ENCODE measurements around the gene SNCG. TPM values are rescaled to one million over a fixed set of nuclear protein-coding genes. Genes with fewer than 3 reads are reported as not detected.
A peak's percentile ranks its signal among the peaks of the same experiment; 100 is the strongest.
"Not testable (repeated sequence)": the region's sequence is repeated elsewhere in the genome, so short reads cannot be mapped to it uniquely, and the experiment has no call there.

Gene SNCG
- total and polyA plus RNA-seq, 2 of the 8 experiments (the other 6 are each of a cell fraction or from before 2014, with no cell fraction given): 4.4 to 12.2 TPM

DNA sequence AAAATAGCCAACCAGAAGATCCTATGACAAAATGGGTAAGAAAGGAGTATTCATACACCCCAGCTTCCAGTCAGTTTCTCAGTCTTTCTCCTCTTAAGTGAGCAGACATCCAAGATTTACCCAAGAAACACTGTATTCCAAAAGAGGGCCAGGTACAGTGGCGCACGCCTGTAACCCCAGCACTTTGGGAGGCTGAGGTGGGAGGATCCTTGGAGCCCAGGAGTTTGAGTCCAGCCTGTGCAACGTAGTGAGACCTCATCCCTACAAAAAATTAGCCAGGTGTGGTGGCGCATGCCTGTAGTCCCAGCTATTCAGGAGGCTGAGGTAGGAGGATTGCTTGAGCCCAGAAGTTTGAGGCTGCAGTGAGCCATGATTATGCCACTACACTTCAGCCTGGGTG lies 10.6 kb upstream of the SNCG start:
- H2BK12ac ChIP-seq (ENCODE audit: low read depth, low read length); H3K79me1 ChIP-seq (ENCODE audit: low read depth, low read length); H3K79me2 ChIP-seq (ENCODE audit: control insufficient read depth in 1 of 2, insufficient read depth in 2 of 2, low read length in 2 of 2); H2AFZ ChIP-seq (ENCODE audit: low read length); H3K4ac ChIP-seq (replicated peaks; ENCODE audit: insufficient read length, low read depth, low read length); H3K27ac ChIP-seq (ENCODE audit: low read depth, low read length); H3K14ac ChIP-seq (ENCODE audit: insufficient read length); H4K91ac ChIP-seq (replicated peaks; ENCODE audit: insufficient read length, low read length); H3K4me1 ChIP-seq (replicated peaks in 1 of 4; ENCODE audit: control insufficient read depth in 3 of 4, insufficient read depth in 4 of 4, low read length in 3 of 4); H2AK5ac ChIP-seq (ENCODE audit: low read depth, low read length); H2BK5ac ChIP-seq (ENCODE audit: low read depth, low read length); H3K4me3 ChIP-seq (ENCODE audit: extremely low read depth in 1 of 4, insufficient read depth in 2 of 4, low read depth in 3 of 4, low read length in 4 of 4); H3K9me3 ChIP-seq (ENCODE audit: insufficient read depth in 2 of 2, low read depth in 1 of 2, low read length in 1 of 2); H3K4me2 ChIP-seq (ENCODE audit: insufficient read depth in 1 of 2, low read depth in 2 of 2, low read length in 2 of 2); H3K9ac ChIP-seq (replicated peaks in 1 of 4; ENCODE audit: extremely low read depth in 1 of 4, low read depth in 3 of 4, low read length in 3 of 4); H2BK20ac ChIP-seq (ENCODE audit: low read length); H4K8ac ChIP-seq (ENCODE audit: extremely low read depth, insufficient read depth, low read length); H3K18ac ChIP-seq (ENCODE audit: extremely low read depth, low read length); H3K36me3 ChIP-seq (ENCODE audit: control insufficient read depth in 2 of 4, insufficient read depth in 4 of 4, low read length in 3 of 4); H2BK120ac ChIP-seq (replicated peaks; ENCODE audit: low read depth, low read length); H3K27me3 ChIP-seq (replicated peaks in 1 of 4; ENCODE audit: control insufficient read depth in 3 of 4, extremely low read depth in 1 of 4, insufficient read depth in 3 of 4, low read length in 3 of 4); H3K56ac ChIP-seq (replicated peaks; ENCODE audit: insufficient read length, low read depth, low read length); FAIRE-seq; H2BK15ac ChIP-seq (ENCODE audit: low read length); H4K5ac ChIP-seq (ENCODE audit: insufficient read length, low read depth, low read length); H3K23me2 ChIP-seq (ENCODE audit: low read depth, low read length); H4K20me1 ChIP-seq (replicated peaks in 1 of 2; ENCODE audit: control insufficient read depth in 1 of 2, insufficient read depth in 2 of 2, low read length in 2 of 2); H3K23ac ChIP-seq (ENCODE audit: insufficient read length): not testable (repeated sequence)
- ChIA-PET POLR2A (ENCODE audit: partially characterized antibody) (interaction anchor here (2.8 kb wide), 1 partner anchor 8 kb away, joined by 38 read pairs; the partner anchor contains the start of gene MMRN2), CTCF (ENCODE audit: partially characterized antibody) (interaction anchor here (1.0 to 26.4 kb wide), 3 partner anchors 8 to 29 kb away, joined by 3 to 975 read pairs (median 7); partner anchors contain the start of genes ADIRF, MMRN2 and SNCG)
- 91% methylated on average over 4 of the region's 4 CpGs; no CpG with 5 or more reads in 1 of the 2 experiments for WGBS, 2 experiments (ENCODE audit: extremely low coverage in 1 of 2, insufficient coverage in 1 of 2, insufficient read length in 1 of 2, insufficient replicate concordance in 2 of 2, low coverage in 1 of 2, low lambda C conversion rate in 2 of 2, missing lambda C conversion rate in 1 of 2)
- peak in 1 of 2 experiments; percentile 38 for DNase-seq (ENCODE audit: low read depth in 1 of 2, low spot score in 2 of 2)

Data from H1 (cell line).